ENCODE data around the gene OAS1. TPM values are rescaled to one million over a fixed set of nuclear protein-coding genes. Genes with fewer than 3 reads are reported as not detected.

Gene OAS1
- total and polyA plus RNA-seq, 2 of the 8 experiments (the other 6 are each of a cell fraction or from before 2014, with no cell fraction given): 0.23 TPM; not detected in 1

GRCh38 chr12:112876506-112876905, 30.3 kb upstream of the OAS1 start (continued):
- no peak for TF ChIP-seq KDM5A (IDR thresholded peaks at IDR 0.05; ENCODE audit: low read length)
